ENCODE data around the gene RRBP1.

Gene RRBP1

DNA sequence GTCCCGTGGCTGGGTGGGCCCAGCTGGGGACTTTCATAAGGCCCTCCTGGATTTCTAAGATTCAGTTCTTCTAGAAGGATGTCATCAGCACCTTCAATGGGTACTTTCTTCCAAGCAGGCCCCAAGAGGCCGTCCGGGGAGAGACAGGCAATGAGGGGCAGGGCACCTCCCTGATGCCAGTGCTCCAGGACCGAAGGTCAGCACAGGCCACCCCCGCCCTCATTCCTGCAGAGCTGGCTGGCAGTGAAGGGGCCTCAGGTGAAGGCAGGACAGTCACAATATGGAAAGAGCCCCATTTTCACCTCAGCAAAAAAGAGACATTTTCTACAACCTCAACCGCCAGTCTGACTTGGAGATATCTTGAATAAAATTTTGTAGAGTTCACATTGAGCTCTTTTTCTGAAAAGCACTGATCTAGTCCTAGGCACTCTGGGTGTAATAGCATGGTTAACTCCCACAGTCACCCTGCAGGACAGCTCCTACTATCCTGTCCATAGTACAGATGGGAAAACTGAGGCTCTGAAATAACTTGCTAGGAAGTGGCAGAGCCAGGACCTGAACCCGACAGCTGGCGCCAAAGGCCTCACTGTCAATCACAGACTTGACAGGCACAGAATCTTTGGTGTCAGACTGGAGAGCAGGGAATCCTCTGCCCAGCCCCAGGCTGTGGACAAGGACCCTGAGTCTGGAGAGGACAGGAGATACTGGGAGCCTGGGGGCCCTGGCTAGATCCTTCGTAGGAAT is 50.3 kb downstream of the RRBP1 start:
- DNase-seq: no peak

DNA sequence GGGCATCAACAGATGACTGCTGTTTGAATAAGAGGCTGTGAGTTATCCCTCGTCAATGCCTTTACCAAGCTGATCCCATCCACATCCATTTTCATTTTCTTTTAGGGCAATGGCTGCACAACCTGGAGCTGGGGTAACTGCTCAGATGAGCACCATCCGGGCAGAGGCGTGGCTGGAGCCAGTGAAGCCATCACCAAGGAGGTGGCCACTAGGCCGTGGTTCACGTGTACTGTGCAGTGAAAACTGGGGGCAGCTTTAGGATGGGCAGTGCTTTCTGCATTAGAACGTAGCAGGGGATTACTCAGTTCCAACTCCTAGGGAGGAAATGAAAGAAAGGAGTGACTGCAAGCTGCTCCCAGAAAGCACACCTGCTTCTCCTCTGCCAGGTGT is 51.2 kb downstream of the RRBP1 start:
- DNase-seq: no peak

DNA sequence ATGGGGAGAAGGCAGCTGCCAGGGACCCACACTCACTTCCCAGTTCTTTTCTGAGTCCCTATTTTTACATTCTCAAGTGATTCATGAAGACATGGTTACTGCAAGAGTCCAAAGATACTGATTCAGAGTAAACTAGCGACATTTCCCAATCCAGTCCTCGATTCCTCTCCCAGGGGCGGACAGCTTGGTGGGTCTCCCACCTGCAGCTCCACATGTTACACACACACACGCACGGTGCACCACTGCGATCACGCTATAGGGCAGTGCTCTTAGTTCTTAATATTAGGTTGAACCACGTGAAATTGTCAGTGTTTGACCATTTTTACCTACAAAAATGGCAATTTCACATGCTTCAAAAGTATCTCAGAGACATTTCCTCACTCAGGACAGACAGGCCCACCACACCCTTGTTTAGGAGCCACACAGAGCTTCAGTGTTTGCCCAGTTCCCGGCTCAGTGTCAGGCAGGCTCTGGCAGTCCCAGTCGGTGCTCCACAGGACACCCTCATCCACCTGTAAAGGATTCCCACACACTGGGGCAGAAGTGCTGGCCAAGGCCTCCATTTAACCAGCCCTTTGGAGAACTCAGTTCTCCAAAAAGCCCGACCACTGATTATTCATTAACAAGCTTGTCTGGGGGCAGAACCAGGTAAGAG is 51.8 kb downstream of the RRBP1 start:
- DNase-seq: no peak

DNA sequence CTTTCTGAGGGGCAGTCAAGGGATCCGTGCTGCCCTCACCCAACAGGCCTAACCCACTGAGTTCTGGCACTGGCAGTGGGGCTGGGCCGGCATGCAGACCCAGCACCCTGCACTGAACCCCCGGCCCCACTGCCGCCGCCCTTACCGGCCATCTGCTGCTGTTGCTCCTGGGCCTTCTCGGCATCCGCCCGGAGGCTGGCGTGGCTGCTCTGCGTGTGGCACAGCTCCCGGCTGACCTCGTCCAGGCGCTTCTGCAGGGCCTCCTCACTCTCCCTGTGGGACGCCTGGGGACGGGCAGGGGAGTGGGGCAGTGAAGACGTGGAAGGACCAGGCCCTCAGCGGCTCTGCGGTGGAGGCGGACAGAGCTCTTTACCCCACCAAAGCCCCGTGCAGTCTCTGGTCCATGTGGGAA is 52.4 kb downstream of the RRBP1 start:
- DNase-seq: no peak

DNA sequence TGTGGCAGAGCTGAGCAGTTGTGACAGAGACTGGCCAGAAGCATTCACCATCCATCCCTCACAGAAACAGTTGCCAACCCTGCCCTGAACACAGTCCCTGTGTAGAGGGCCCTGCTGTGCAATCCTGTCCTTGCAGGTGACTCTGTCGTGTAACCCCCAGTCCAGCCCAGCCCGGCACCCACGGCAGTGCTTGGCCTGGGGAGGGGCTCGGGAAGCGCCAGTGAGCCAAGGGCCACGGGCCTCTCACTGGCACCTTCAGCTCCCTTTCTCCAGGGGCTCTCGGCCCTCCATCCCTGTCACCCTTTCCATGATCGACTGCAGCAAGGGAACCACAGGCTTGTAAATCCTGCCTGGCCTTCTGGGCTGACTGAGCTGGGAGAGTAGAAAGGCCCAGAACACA is 53.0 kb downstream of the RRBP1 start:
- no peak for DNase-seq

DNA sequence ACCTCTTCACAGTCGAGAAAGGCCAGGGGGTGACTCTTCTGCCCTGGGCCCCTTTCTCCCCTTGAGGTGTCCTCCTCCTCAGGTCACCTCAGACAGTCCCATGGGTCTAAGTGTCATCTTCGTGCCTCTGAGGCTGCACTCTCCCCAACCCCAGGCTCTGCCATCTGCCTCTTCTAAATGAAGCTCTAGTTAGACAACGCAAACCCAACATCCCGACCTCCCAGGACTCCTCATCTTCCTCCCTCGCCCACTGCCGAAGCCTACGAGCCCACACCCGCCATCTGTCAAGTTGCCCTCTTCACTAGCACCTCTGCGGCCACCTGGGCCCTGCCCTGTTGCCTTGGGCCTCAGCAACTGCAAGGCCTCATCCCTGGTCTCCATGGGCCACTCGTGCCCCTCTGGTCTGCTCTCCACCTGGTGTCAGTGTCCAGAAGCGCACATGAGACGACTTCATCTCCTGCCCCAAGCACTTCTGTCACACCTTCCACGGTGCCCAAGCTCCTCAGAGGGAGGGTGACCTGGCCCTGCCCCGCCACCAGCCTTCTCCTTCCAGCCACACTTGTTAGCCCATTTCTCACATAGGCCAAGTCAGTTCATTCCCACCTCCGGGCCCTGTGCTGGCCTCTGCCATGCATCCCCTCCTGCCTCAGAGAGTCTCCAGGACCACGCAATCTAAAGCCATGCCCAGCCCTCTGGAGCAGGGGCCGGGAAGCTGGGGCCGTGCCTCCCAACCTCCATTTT is 53.8 kb downstream of the RRBP1 start:
- DNase-seq: no peak

DNA sequence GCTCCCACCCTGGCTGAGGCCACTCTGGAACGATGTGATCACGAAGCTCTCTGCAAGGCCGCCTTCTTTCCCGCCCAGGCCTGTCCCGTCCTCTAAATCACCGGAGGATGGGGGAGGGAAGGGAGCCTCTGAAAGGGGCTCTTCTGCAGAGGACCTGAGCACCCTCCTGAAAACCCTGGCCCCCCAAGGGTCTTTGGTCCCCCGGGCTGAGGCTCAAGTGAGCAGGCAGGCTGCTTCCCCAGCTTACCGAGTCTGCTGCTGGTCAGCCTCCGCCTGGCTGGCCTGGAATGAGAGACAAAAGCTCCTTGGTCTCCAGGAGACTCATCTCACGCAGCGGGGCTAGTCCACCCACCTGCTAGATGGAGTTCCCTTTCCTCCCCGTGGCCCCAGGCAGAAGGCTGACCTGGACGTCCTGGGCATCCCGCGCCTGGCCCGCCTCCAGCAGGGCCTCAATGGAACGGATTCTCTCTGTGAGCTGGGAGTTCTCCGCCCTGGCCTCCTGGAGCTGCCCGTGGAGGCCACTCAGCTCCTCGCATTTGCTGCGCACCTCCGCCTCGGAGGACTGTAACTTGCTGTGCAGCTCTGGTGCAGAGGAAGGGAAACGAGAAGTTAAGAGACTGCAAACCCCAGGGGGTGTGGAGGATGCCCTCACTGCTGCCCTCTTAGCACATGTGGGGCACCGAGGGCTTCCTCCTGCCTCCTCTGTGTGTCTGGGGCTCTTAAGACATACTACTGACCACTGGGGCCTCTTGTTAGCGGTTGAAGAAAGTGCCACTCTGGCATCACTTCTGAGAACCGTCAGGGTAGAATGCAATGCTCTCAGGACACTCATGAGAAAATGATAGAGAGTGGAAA is 54.7 kb downstream of the RRBP1 start:
- no peak for DNase-seq

DNA sequence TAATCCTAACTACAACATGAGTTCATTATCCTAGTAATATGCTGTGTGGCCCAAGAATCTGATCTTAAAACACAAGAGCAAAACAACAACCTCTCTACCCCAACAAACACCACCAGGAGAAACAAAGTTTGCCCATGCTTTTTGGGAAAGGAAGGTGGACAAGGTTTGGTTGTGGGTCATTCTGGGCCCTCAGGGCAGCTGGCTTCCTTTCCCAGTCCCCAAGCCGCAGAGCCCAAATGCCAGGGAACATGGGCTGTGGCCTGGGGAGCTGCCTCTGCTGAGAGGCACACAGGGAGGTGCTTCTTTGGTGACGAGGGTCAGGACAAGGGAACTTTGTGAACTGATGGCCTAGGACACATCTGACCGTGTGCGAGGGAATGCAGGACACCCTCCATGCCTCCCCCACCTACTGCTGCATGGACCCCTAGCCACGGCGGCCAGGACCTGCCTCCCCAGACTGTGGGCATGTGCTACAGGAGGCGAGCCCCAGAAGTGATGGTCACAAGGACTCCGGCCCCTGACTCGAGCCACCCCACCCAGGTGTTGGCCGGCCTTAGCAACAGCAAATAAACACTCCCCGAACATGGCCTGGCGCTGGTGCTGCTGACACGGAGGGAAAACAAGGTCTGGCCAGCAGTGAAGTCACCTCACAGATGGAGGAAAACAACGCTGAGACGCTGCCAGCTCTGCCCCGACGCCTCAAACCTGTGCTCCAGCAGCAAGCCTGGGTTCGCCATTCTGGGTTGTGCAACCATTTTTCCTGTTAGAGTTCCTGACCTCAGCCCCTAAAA is 55.6 kb downstream of the RRBP1 start:
- no peak for DNase-seq

DNA sequence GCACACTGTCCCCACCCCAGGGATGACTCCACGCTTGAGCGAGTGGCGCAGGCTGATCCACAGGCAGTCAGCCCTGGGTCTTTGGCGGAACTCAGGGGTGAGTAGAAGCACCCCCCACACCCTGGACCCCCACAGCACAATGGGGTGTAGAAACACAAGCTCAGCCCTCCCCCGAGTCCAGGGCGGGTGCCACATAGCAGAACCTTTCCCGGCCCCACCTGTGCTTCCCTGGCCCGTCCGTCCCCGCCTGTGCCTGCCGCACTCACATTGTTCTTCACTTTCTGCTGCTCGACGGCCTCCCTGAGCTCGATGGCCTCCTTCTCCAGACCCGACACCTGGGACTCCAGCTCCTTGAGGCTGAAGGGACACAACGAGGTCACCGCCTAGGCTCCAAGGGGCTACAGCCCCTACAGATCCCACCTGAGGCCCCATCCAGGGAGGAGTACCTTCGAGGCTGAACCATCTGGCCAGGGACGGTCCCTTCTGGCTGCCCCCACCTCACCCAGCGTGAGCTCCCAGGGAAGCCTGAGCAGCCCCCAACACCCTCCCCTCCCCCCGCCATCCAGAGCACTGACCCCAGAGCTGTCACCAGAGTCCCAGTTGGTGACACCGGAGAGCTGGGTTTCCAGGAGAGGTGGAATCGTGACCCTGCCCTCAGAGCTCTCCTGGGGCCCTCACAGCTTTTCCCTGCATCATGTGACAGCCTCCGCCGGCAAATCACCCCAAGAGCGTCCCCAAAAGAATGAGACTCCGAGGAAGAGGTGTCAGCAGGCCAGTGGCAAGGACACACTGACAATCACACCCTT is 56.6 kb downstream of the RRBP1 start:
- DNase-seq: no peak

DNA sequence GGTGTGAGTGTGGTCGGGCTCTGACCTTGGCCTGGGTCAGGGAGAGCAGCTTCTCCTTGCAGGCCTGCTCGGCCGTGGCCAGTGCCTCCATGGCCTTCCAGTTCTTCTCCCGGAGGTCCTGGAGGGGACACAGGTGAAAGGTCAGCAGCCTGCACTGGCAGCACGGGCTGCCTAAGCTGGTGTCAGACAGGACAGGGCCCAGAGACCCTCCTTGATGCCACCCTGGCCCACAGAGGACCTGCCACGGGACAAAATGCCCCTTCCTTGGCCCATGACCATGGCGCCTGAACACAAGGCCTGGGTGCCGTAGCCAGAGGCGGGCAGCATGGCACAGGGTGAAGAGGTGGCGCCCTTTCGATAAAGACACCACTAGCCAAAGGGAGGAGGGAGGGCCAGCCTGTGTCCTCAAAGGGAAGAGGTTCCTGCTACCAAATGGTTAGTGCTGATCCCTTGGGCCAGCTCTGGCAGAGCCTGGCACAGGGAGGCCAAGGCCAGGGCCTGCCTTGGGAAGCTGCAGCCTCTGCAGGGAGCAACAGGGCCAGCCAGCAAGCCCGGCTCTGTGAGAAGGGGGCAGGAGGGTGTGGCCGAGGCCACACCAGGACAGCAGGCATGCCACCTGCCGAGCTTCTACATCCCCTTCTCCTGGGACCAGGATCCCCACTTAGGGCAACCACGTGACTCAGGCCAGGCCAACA is 57.3 kb downstream of the RRBP1 start:
- no peak for DNase-seq

DNA sequence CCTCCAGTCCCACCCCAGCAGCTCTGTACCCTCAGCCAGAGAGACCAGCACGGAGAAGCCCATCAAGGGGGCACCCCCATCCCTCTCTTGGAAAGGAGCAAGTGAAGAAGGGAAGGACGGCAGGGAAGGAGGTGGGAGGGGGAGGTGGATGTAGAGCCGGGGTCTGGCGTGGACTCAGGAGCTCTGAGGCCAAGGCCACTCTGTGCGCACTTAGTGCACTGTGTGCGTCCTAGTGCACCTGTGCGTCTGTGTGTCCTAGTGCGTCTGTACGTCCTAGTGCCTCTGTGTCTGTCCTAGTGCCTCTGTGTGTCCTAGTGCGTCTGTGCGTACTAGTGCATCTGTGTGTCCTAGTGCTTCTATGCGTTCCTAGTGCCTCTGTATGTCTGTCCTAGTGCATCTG is 58.0 kb downstream of the RRBP1 start:
- DNase-seq: no peak

DNA sequence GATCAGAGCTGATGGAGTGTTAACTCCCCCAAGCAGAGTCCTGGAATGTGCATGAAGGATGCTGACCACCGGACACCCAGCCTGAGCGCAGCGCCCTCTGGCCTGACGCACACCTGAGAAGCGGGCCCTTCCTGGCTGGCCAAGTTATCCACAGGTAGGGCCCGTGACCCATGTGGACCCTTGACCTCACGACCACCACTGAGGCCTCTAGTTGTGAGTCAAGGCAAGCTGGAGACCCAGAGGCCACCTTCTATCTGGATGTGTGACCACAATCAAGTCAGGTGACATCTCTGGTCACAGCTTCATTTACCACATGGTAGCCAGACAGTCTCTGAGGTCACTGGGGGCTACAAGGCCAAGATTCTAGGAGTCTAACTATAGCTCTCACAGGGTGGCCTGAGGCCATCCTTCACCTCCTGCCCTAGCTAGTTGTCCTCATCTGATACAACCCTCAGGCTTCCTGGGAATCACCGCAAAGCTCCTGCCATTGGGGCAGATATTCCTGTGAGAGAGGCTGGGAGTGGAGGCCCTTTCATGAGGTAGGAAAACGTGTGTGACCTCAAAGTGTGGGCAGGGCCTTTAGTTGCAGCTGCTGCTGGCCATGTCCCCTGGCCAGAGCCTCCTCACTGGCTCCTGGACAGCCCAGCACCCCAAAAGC is 59.1 kb downstream of the RRBP1 start:
- DNase-seq: no peak

DNA sequence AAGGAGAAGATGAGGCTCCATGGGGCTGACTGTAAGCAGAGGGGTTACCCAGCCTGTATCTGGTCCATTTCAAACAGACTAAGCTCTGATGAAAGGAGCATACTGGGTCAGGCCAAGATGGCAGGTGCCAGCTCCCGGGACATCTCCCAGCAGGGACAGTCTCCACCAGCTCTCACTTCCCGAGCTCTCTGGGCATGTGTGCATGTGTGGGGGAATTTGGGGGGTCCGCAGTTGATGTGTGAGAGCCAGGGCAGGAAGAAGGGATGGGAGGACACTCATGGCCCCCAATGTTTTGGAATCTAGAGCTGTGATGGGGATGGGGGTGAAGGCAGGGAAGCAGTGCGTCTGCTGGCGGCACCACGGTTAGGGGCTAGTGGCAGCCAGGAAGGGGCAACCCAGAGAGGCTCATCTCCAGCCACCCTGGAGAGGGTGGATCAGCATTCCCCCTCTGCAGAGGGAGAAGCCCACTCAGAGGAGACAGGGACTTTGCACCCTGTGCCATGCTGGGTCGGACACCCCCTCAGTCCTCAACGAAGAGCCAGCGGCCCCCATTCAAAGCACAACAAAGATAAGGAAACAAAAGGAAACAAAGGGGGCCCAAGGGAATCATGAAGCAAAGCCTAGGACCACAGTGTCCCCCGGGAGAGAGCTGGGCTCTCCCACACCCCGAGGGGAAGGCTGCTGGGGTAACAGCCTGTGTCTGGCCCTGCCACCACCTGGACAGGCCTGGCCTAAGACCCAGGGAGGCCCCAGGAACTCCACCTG is 59.8 kb downstream of the RRBP1 start:
- no peak for DNase-seq

DNA sequence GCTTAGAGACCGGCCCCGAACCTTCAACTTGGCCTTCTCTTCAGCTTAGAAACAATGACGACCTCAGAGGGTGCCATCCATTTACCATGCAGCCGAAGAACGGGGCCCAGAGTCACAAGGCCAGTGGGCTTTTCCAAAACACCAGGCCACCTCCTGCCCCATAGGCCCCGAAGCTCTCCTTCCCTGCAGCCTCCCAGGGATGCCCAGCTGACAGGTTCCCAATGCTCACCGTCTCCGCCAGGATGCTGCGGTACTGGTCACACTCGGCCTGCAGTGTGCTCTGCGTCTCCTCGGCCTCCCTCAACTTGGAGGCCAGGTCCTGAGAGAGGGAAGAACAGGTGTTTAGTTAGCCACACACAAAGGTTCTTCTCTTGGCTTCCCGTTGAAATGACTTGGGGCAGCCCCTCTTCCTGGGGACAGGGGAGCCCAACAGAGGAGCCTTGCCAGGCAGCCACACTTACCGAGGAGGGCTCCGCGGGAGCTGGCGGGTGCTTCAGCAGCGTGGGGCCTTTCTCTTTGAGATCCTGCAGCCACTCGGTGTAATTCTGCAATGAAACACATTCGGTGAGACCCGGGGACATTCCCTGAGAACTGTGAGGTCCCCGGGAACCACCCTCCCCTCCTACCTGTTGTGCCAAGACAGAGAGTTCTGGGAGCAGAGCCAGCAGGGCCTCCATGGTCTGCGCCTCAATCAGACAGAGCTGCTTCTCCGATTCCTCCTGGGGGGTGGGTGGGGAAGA is 60.6 kb downstream of the RRBP1 start:
- no peak for DNase-seq

DNA sequence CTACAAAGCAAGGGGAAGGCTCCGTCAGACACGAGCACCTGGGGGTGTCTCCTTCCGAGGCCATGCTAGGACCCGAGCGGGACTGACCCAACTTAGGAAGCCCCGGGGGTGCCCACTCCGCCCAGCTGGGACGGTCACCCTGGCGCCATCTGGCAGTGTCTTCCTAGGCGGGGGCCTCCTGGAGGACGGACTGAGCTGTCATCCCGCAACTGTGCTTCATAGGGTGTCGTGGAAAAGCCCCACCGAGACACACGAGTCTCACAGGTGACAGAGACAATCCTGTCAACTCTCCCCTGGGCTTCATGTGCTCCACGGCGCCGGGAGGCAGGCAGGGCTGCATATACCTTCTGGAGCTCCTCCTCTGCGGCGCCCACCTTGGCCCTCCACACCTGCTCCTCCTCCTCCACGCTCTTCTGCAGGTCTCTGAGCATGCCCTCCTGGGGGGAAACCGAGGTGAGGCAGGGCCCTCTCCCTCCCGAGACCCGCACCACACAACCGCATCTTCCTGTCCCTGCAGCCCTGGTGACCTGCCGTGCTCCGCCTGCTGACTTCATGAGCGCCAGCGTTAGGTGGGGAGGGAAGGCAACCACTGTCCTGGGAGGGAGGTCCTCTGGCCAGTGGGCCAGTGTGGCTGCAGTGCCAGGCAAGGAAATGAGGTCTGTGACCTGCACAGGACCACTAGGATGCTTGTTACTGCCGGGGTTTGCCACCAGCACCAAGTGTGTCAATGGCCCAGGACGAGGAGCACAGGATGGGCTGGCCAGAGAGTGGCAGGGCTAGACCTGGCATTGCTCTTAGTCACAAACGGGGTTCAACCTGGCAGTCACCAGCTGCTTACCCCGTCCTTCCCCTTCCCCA is 61.4 kb downstream of the RRBP1 start:
- no peak for DNase-seq

DNA sequence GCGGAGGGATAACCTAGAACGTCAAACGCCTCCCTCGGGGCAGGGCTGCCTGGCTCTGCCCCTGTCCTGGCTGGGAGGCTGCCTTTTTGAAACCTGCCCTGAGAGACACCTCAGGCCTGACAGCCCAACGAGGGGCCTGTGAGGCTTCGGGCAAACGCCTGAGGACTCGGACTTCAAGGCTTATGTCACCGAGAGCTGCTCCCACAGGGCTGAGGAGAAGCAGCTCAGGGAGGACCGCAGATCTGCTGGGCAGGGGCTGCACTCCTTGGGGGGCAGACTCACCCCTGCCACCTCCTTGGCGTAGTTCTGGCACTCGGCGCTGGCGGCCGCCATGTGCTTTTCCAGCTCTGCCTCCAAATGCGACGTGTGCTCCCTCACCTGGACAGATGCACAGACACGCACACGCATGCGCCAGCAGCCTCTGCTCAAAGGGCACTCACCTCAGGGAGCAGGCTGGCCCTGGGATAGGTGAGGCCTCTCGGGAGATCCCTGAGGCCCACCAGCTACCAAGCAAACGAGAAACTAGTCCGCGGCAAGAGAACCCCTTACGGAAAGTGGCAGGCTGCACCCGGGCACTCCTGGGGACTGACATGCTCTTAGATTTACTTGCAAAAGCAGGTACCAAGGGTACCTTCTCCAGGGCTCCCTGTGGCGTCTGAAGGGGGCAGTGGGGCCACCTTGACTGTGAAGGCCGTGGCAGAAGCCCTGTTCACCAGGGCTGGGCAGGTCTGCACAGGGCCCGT is 62.5 kb downstream of the RRBP1 start:
- no peak for DNase-seq

DNA sequence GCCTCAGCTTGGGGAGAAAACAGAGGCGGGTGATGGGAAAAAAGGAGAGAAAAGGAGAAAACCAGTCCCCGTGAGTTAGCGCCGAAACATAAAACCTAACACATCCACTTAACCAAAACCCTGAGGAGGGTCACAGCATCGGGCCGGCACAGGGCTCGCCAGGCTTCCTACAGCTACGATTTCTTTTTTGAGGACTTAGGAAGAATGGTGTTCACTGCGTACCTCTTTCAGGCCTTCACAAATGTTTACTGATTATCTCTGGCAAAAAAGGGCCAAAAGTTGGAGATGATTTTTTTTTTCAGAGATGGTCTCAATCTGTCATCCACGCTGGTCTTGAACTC is 63.4 kb downstream of the RRBP1 start:
- no peak for DNase-seq
